ENCODE measurements around the gene C19orf25. TPM values are rescaled to one million over a fixed set of nuclear protein-coding genes. Genes with fewer than 3 reads are reported as not detected.

C19orf25 gene
- total RNA-seq, 1 experiment from 2014 or later: 86.7 TPM

- no peak for DNase-seq (ENCODE audit: low spot score)
- in situ Hi-C loops (cut with HindIII; ENCODE audit: low sequenced_read_pairs): no loop called here
Measured at GRCh38 chr19:1513499-1514294, 34.7 kb upstream of the C19orf25 start.

- DNase-seq (ENCODE audit: low spot score): no peak
- in situ Hi-C loops (cut with HindIII; ENCODE audit: low sequenced_read_pairs): no loop called here
Measured at GRCh38 chr19:1512671-1513498, 33.9 kb upstream of the C19orf25 start, which contains the start of gene ADAMTSL5. ADAMTSL5 (minus strand) TSS chr19:1513019; CDS start chr19:1510943, 2,076 bp downstream.

- no peak for DNase-seq (ENCODE audit: low spot score)
- in situ Hi-C loops (cut with HindIII; ENCODE audit: low sequenced_read_pairs): no loop called here
Measured at GRCh38 chr19:1511318-1512317, 32.6 kb upstream of the C19orf25 start.

- DNase-seq (ENCODE audit: low spot score): no peak
- in situ Hi-C loops (cut with HindIII; ENCODE audit: low sequenced_read_pairs): no loop called here
Measured at GRCh38 chr19:1510807-1511206, 31.8 kb upstream of the C19orf25 start.

GRCh38 chr19:1510442-1510806 lies 31.4 kb upstream of the C19orf25 start:
- in situ Hi-C loops (cut with HindIII; ENCODE audit: low sequenced_read_pairs): no loop called here
- no peak for DNase-seq (ENCODE audit: low spot score)

- in situ Hi-C loops (cut with HindIII; ENCODE audit: low sequenced_read_pairs): no loop called here
- no peak for DNase-seq (ENCODE audit: low spot score)
Measured at GRCh38 chr19:1509602-1510441, 30.8 kb upstream of the C19orf25 start.

GRCh38 chr19:1508507-1508856 lies 29.5 kb upstream of the C19orf25 start:
- DNase-seq (ENCODE audit: low spot score): no peak
- in situ Hi-C loops (cut with HindIII; ENCODE audit: low sequenced_read_pairs): no loop called here

GRCh38 chr19:1507763-1508506 lies 28.9 kb upstream of the C19orf25 start:
- peak; percentile 97 for DNase-seq (ENCODE audit: low spot score)
- in situ Hi-C loops (cut with HindIII; ENCODE audit: low sequenced_read_pairs): no loop called here

- in situ Hi-C loops (cut with HindIII; ENCODE audit: low sequenced_read_pairs): no loop called here
Measured at GRCh38 chr19:1507192-1507660, 28.2 kb upstream of the C19orf25 start.

GRCh38 chr19:1505991-1506881 lies 27.2 kb upstream of the C19orf25 start:
- in situ Hi-C loops (cut with HindIII; ENCODE audit: low sequenced_read_pairs): no loop called here
- DNase-seq (ENCODE audit: low spot score): no peak

More at GRCh38 chr19:1507192-1507660, 28.2 kb upstream of the C19orf25 start:
- DNase-seq (ENCODE audit: low spot score): no peak

- no peak for DNase-seq (ENCODE audit: low spot score)
- in situ Hi-C loops (cut with HindIII; ENCODE audit: low sequenced_read_pairs): no loop called here
Measured at GRCh38 chr19:1505012-1505411, 26.0 kb upstream of the C19orf25 start.

GRCh38 chr19:1503925-1504773 lies 25.1 kb upstream of the C19orf25 start:
- in situ Hi-C loops (cut with HindIII; ENCODE audit: low sequenced_read_pairs): no loop called here
- DNase-seq (ENCODE audit: low spot score): no peak

GRCh38 chr19:1503089-1503924 lies 24.3 kb upstream of the C19orf25 start:
- in situ Hi-C loops (cut with HindIII; ENCODE audit: low sequenced_read_pairs): no loop called here
- DNase-seq (ENCODE audit: low spot score): peak; percentile 32

- in situ Hi-C loops (cut with HindIII; ENCODE audit: low sequenced_read_pairs): no loop called here
Measured at GRCh38 chr19:1502433-1503088, 23.5 kb upstream of the C19orf25 start.

More at GRCh38 chr19:1502433-1503088, 23.5 kb upstream of the C19orf25 start:
- no peak for DNase-seq (ENCODE audit: low spot score)

Measured in G401 (cell line).